GM12873 (cell line): ENCODE results near the gene CPN2.

ENCODE experiments used
- CTCF ChIP-seq: IDR thresholded peaks from 2 replicates; pipeline ENCODE4 v1.5.1; 2012; ENCODE audit warnings: low read depth, mild to moderate bottlenecking, moderate library complexity, low read length, control low read depth; ENCODE audit not compliant: insufficient read depth; ENCODE audit errors: missing control alignments

Gene CPN2

GRCh38 chr3:194395778-194396538 lies 44.8 kb upstream of the CPN2 start:
- no peak for TF ChIP-seq CTCF

DNA sequence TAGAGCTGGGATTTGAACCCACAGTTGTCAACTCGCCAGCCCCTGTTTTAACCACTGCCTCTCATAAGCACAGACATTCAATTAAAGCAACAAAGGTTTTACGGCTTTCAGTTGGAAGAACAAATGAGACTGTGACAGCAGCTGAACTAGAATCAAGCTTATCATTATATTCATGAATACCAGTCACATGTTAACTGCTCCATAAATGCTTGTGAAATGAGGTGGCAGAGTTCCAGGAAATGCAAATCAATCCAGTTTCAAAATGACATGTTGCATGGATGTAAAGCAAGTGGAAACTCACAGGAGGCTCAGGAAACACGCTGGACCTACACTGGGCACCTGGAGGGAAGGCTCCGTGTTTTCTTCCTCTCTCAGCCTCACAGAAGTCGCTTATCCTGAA lies 44.1 kb upstream of the CPN2 start:
- TF ChIP-seq CTCF: no peak

GRCh38 chr3:194392576-194392975 lies 41.4 kb upstream of the CPN2 start:
- TF ChIP-seq CTCF: no peak

GRCh38 chr3:194390835-194391234 lies 39.7 kb upstream of the CPN2 start:
- no peak for TF ChIP-seq CTCF

DNA sequence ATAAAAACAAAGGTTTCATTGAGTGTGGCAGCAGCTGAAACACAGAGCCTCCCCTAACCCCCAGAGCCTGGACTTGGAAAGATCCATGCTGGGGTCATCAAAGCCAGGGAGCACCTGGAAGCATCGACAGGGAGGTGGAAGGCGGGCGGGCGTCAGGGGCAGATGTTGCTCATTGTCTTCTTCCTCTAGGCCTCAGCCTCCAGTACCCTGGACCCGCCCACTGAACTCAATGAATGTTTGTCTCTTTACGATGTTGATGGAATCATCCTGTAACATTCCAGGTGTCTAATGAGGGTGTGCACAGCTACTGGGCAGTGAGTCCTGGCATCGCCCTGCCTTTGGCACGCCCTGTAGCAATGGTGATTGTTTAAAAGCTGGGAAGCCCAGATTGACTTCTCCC lies 38.1 kb upstream of the CPN2 start:
- no peak for TF ChIP-seq CTCF

DNA sequence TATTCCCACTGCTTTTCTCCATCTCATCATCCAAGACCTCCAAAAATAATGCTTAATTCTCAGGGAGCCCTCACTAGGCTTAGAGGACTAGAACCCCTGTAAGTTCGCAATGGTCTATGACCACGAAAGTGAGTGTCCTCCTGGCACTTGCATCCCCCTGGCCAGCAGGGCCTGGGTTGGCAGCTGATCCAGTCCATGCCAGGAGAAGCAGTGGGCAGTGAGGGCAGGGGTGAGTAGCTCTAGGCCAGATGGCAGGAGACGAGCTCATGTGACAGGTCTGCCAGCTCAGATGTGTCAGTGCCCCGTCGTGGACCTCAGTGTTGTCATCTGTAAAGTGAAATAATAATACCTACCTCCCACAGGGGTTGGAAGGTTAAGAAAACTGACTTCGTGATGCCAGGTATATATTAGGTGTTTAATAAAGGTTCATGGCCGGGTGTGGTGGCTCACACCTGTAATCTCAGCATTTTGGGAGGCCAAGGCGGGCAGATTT lies 36.8 kb upstream of the CPN2 start:
- no peak for TF ChIP-seq CTCF

DNA sequence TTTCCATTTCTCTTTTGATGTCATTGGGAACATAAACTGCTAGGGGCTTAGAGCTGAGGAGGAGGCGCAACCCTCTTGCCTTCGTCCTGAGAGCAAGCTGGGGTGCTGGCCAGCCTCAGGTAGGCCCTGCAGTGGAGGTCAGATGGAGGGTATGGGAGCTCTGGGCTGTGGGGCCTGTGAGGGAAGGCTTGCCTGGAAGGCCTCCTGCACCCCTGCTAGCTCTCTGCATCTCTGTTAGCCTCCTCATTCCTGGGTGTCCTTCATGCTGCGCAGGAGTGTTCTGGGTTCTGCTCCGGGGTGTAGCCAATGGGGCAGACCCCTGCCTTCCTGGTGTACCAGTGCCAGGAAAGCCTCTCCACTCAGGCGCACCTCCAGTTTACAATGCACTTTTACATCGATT lies 36.1 kb upstream of the CPN2 start:
- no peak for TF ChIP-seq CTCF

GRCh38 chr3:194386648-194387047 lies 35.5 kb upstream of the CPN2 start:
- no peak for TF ChIP-seq CTCF
